ENCODE measurements around the gene SNED1.
"Not testable (repeated sequence)": the region's sequence is repeated elsewhere in the genome, so short reads cannot be mapped to it uniquely, and the experiment has no call there.

Gene SNED1

GRCh38 chr2:241084856-241085444 is 86.5 kb downstream of the SNED1 start:
- no peak for DNase-seq (ENCODE audit: low read depth in 3 of 3)

- no peak for DNase-seq (ENCODE audit: low read depth in 3 of 3)
These were observed 89.2 kb downstream of the SNED1 start for GRCh38 chr2:241087420-241088268.

- no peak for DNase-seq (ENCODE audit: low read depth in 3 of 3)
These were observed 90.0 kb downstream of the SNED1 start for GRCh38 chr2:241088376-241088775.

GRCh38 chr2:241088791-241089732 is 90.6 kb downstream of the SNED1 start:
- no peak for DNase-seq (ENCODE audit: low read depth in 3 of 3)

GRCh38 chr2:241091201-241091600 is 92.8 kb downstream of the SNED1 start:
- no peak for DNase-seq (ENCODE audit: low read depth in 3 of 3)

- DNase-seq (ENCODE audit: low read depth in 3 of 3): no peak
These were observed 93.5 kb downstream of the SNED1 start for GRCh38 chr2:241091734-241092445.

- no peak for DNase-seq (ENCODE audit: low read depth in 3 of 3)
These were observed 94.3 kb downstream of the SNED1 start for GRCh38 chr2:241092677-241093076.

- DNase-seq (ENCODE audit: low read depth in 3 of 3): not testable (repeated sequence)
These were observed 94.8 kb downstream of the SNED1 start for GRCh38 chr2:241093133-241093781.

- no peak for DNase-seq (ENCODE audit: low read depth in 3 of 3)
These were observed 95.8 kb downstream of the SNED1 start for GRCh38 chr2:241094172-241094571.

GRCh38 chr2:241094924-241095420 is 96.6 kb downstream of the SNED1 start:
- no peak for DNase-seq (ENCODE audit: low read depth in 3 of 3)

- DNase-seq (ENCODE audit: low read depth in 3 of 3): no peak
These were observed 97.3 kb downstream of the SNED1 start for GRCh38 chr2:241095594-241096290.

GRCh38 chr2:241096979-241097378 is 98.6 kb downstream of the SNED1 start:
- DNase-seq (ENCODE audit: low read depth in 3 of 3): no peak

GRCh38 chr2:241099246-241099645 is 100.8 kb downstream of the SNED1 start:
- DNase-seq (ENCODE audit: low read depth in 3 of 3): no peak

- peak; percentile 70 to 85 (median 78) for DNase-seq (ENCODE audit: low read depth in 3 of 3)
These were observed 103.9 kb downstream of the SNED1 start, which contains the start of gene MTERF4 for GRCh38 chr2:241102239-241102803. Gene MTERF4 (minus strand): TSS chr2:241102287. CDS start chr2:241102273, 14 bp downstream.

GRCh38 chr2:241103176-241103595 is 104.8 kb downstream of the SNED1 start:
- no peak for DNase-seq (ENCODE audit: low read depth in 3 of 3)

GRCh38 chr2:241104611-241105010 is 106.2 kb downstream of the SNED1 start:
- not testable (repeated sequence) for DNase-seq (ENCODE audit: low read depth in 3 of 3)

- DNase-seq (ENCODE audit: low read depth in 3 of 3): no peak
These were observed 107.2 kb downstream of the SNED1 start for GRCh38 chr2:241105641-241106040.

GRCh38 chr2:241107031-241107783 is 108.8 kb downstream of the SNED1 start:
- DNase-seq (ENCODE audit: low read depth in 3 of 3): no peak

All from stimulated activated CD4-positive, alpha-beta T cell treated with anti-CD3 and anti-CD28 coated beads, TNF-alpha, amount 100 ng/mL, for 4 hours (primary cell).